WTC11 (cell line): ENCODE data around the gene ZNF202. TPM values are rescaled to one million over a fixed set of nuclear protein-coding genes. Genes with fewer than 3 reads are reported as not detected.

ENCODE experiments used
- ATAC-seq: fragments of 200-7000 bp; cut with Tn5 transposase; 2 replicates; pipeline ENCODE4 v1.10.0; 2021; ENCODE audit warnings: mild to moderate bottlenecking, moderate library complexity
- CTCF ChIA-PET: fragments of 300-600 bp; sonication (Branson Sonifier 250); formaldehyde crosslinking; loops from one replicate; lab custom pipeline; 2021; ENCODE audit warnings: antibody characterized with exemption; lab: Charles Lee
- POLR2A ChIA-PET: fragments of 350-600 bp; sonication (Branson Sonifier 250); formaldehyde crosslinking; loops from one replicate; lab custom pipeline; 2021; ENCODE audit warnings: antibody characterized with exemption; lab: Charles Lee
- DNase-seq: peaks from one replicate; pipeline ENCODE4 v3.0.0; 2021; ENCODE audit warnings: low spot score
- H3K27ac Mint-ChIP-seq: 2 replicates; pipeline ENCODE4 v1.8.0; 2021; ENCODE audit warnings: mixed read lengths
- H3K27me3 Mint-ChIP-seq: 2 replicates; pipeline ENCODE4 v1.8.0; 2021; ENCODE audit warnings: low read depth, mild to moderate bottlenecking, moderate library complexity, mixed read lengths
- H3K36me3 Mint-ChIP-seq: 2 replicates; pipeline ENCODE4 v1.8.0; 2021; ENCODE audit warnings: mixed read lengths
- H3K4me1 Mint-ChIP-seq: 2 replicates; pipeline ENCODE4 v1.8.0; 2022; ENCODE audit warnings: mixed read lengths
- H3K4me3 Mint-ChIP-seq: 2 replicates; pipeline ENCODE4 v1.8.0; 2021; ENCODE audit warnings: mild to moderate bottlenecking, moderate library complexity, mixed read lengths
- H3K9me3 Mint-ChIP-seq: 2 replicates; pipeline ENCODE4 v1.8.0; 2021; ENCODE audit warnings: mixed read lengths
- CBFB ChIP-seq: sonication (generic); formaldehyde crosslinking; IDR thresholded peaks from 2 replicates; pipeline ENCODE4 v1.8.1; 2022; ENCODE audit warnings: mild to moderate bottlenecking, low read depth, missing genetic modification reagents
- CDX4 ChIP-seq: fragments of 250-450 bp; sonication (Bioruptor Pico); IDR thresholded peaks from 2 replicates; pipeline ENCODE4 v1.9.0; 2021; ENCODE audit warnings: moderate library complexity, mild to moderate bottlenecking, inconsistent platforms, borderline replicate concordance
- CTCF ChIP-seq: fragments of 200-600 bp; IDR thresholded peaks from 2 replicates; pipeline ENCODE4 v1.8.0; 2022; ENCODE audit warnings: antibody characterized with exemption
- ESRRA ChIP-seq: sonication (generic); formaldehyde crosslinking; IDR thresholded peaks from 2 replicates; pipeline ENCODE4 v1.8.1; 2022; ENCODE audit warnings: mild to moderate bottlenecking, missing genetic modification reagents, borderline replicate concordance
- GRHL2 ChIP-seq: fragments of 250-450 bp; sonication (Bioruptor Pico); IDR thresholded peaks from 2 replicates; pipeline ENCODE4 v1.8.0; 2022; ENCODE audit warnings: mild to moderate bottlenecking, moderate library complexity; ENCODE audit not compliant: insufficient replicate concordance, severe bottlenecking
- GTF2I ChIP-seq: fragments of 250-450 bp; sonication (Bioruptor Pico); conservative IDR thresholded peaks from 2 replicates; pipeline ENCODE4 v1.4.0; 2021; ENCODE audit warnings: mild to moderate bottlenecking
- IRF2 ChIP-seq: sonication (generic); formaldehyde crosslinking; IDR thresholded peaks from 2 replicates; pipeline ENCODE4 v1.8.0; 2022; ENCODE audit warnings: low read depth, missing genetic modification reagents, borderline replicate concordance
- JAZF1 ChIP-seq: fragments of 250-450 bp; sonication (Bioruptor Pico); IDR thresholded peaks from 2 replicates; pipeline ENCODE4 v1.9.0; 2021; ENCODE audit warnings: moderate library complexity, mild to moderate bottlenecking, inconsistent platforms
- NFE2L1 ChIP-seq: sonication (generic); formaldehyde crosslinking; IDR thresholded peaks from 2 replicates; pipeline ENCODE4 v1.8.1; 2023; ENCODE audit warnings: missing genetic modification reagents
- SP1 ChIP-seq: sonication (generic); formaldehyde crosslinking; conservative IDR thresholded peaks from 2 replicates; pipeline ENCODE4 v1.8.1; 2022; ENCODE audit warnings: missing genetic modification reagents
- TCF7 ChIP-seq: sonication (generic); formaldehyde crosslinking; IDR thresholded peaks from 2 replicates; pipeline ENCODE4 v1.8.0; 2022; ENCODE audit warnings: mild to moderate bottlenecking, low read depth, missing genetic modification reagents, moderate library complexity
- ZNF138 ChIP-seq: sonication (generic); formaldehyde crosslinking; conservative IDR thresholded peaks from 2 replicates; pipeline ENCODE4 v1.8.1; 2022; ENCODE audit warnings: mild to moderate bottlenecking, moderate library complexity, missing genetic modification reagents
- ZNF232 ChIP-seq: sonication (generic); formaldehyde crosslinking; IDR thresholded peaks from 2 replicates; pipeline ENCODE4 v1.8.0; 2022; ENCODE audit warnings: mild to moderate bottlenecking, missing genetic modification reagents
- total RNA-seq: library from RNA; stranded (reverse); gene quantifications from 3 replicates; pipeline ENCODE4 v1.2.3, GENCODE V29; 2021
- TF ChIP-seq, protein P1 (sequence below): sonication (generic); formaldehyde crosslinking; IDR thresholded peaks from 2 replicates; pipeline ENCODE4 v1.8.0; 2022; ENCODE audit warnings: mild to moderate bottlenecking, missing genetic modification reagents
- TF ChIP-seq, protein P2 (sequence below): fragments of 250-450 bp; sonication (Bioruptor Pico); IDR thresholded peaks from 2 replicates; pipeline ENCODE4 v1.9.0; 2021; ENCODE audit warnings: mild to moderate bottlenecking
- TF ChIP-seq, protein P3 (sequence below): fragments of 250-450 bp; sonication (Bioruptor Pico); IDR thresholded peaks from 2 replicates; pipeline ENCODE4 v2.1.2; 2022; ENCODE audit warnings: mild to moderate bottlenecking, moderate library complexity
- TF ChIP-seq, protein P4 (sequence below): sonication (generic); formaldehyde crosslinking; IDR thresholded peaks from 2 replicates; pipeline ENCODE4 v1.8.0; 2022; ENCODE audit warnings: missing genetic modification reagents

The ZNF202 gene
- total RNA-seq, 1 experiment from 2014 or later: 29.9 TPM

DNA sequence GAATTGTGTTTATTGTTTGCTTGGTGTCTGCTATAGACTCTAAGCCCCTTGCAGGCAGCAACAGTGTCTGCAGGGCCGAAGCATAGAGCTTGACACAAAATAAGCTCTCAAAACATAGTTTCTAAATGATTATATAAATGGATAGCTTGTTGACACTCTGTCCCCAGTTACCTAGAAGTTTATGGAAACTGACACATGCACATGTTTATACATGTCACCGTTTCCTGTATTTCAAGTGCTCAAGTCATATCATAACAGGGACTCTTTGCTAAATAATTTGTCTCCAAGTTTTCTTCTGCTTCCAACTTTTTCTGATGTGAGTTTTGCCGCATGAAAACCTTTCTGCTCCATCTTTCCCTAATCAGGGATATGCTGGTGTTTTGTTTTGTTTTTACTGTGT is 16.5 kb upstream of the ZNF202 start:
- Mint-ChIP-seq H3K4me1 (peaks cover 14% of the 10 kb centered on the region), H3K27me3 (no peaks in the 10 kb centered on the region), H3K9me3 (peaks cover 18% of the 10 kb centered on the region), H3K36me3 (peaks cover 27% of the 10 kb centered on the region)
- CTCF ChIA-PET: no interaction called here
- no peak for ATAC-seq
- TF ChIP-seq CBFB (CRISPR knock-in tag) (no peak), JAZF1 (no peak), TCF7 (no peak), ZNF232 (CRISPR knock-in tag) (no peak)
- TF ChIP-seq, protein P1, sequence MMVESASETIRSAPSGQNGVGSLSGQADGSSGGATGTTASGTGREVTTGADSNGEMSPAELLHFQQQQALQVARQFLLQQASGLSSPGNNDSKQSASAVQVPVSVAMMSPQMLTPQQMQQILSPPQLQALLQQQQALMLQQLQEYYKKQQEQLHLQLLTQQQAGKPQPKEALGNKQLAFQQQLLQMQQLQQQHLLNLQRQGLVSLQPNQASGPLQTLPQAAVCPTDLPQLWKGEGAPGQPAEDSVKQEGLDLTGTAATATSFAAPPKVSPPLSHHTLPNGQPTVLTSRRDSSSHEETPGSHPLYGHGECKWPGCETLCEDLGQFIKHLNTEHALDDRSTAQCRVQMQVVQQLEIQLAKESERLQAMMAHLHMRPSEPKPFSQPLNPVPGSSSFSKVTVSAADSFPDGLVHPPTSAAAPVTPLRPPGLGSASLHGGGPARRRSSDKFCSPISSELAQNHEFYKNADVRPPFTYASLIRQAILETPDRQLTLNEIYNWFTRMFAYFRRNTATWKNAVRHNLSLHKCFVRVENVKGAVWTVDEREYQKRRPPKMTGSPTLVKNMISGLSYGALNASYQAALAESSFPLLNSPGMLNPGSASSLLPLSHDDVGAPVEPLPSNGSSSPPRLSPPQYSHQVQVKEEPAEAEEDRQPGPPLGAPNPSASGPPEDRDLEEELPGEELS (CRISPR knock-in tag): no peak
- TF ChIP-seq, all 79 proteins: peak for 0
- no peak for DNase-seq
- Mint-ChIP-seq H3K4me3 (no peak overlapping the region), H3K27ac (no peak overlapping the region)
- POLR2A ChIA-PET: no interaction called here

GRCh38 chr11:123755813-123756212 is 14.4 kb upstream of the ZNF202 start:
- TF ChIP-seq SP1 (CRISPR knock-in tag): no peak
- TF ChIP-seq, protein P2, sequence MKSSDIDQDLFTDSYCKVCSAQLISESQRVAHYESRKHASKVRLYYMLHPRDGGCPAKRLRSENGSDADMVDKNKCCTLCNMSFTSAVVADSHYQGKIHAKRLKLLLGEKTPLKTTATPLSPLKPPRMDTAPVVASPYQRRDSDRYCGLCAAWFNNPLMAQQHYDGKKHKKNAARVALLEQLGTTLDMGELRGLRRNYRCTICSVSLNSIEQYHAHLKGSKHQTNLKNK: no peak
- TF ChIP-seq, protein P1 (CRISPR knock-in tag): no peak
- no peak for TF ChIP-seq CDX4 (CRISPR knock-in tag)
- no peak for TF ChIP-seq ESRRA (CRISPR knock-in tag)
- TF ChIP-seq, all 79 proteins: peak for 0
- Mint-ChIP-seq H3K27ac (no peak overlapping the region), H3K36me3 (peaks cover 14% of the 10 kb centered on the region), H3K9me3 (peaks cover 15% of the 10 kb centered on the region), H3K4me3 (no peak overlapping the region), H3K4me1 (peaks cover 32% of the 10 kb centered on the region), H3K27me3 (no peaks in the 10 kb centered on the region)
- ChIA-PET CTCF (interaction anchor here (2.2 kb wide), 1 partner anchor 48 kb away, joined by 7 read pairs; no protein-coding TSS in a partner anchor), POLR2A (no interaction called here)
- DNase-seq (no peak), ATAC-seq (no peak)

DNA sequence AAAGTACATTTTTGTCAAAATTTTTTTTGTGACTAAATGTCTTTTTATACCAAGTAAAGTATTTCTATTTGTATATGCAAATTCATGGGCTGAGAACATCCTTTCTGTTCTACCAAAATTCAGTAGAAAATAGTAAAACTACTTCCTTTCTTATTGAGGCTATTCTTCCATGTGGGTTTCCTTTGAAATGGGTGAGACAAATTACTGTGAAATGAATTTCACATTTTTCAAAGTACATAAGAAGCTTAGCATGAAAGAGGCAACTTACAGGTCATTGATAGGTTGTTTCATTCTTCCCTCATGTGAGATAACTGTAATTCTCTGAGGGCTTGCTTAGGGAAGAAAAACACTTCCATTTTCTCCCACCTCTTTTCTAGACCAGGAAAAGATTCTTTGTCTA is 13.9 kb upstream of the ZNF202 start:
- Mint-ChIP-seq H3K36me3 (peaks cover 12% of the 10 kb centered on the region), H3K4me1 (peaks cover 33% of the 10 kb centered on the region), H3K4me3 (no peak overlapping the region), H3K9me3 (peaks cover 15% of the 10 kb centered on the region), H3K27me3 (no peaks in the 10 kb centered on the region), H3K27ac (no peak overlapping the region)
- no peak for DNase-seq
- ChIA-PET POLR2A (no interaction called here), CTCF (interaction anchor here (2.2 kb wide), 1 partner anchor 48 kb away, joined by 7 read pairs; no protein-coding TSS in a partner anchor)
- ATAC-seq: no peak
- no peak for TF ChIP-seq GTF2I (CRISPR knock-in tag)
- TF ChIP-seq GRHL2 (CRISPR knock-in tag): no peak
- TF ChIP-seq, protein P3, sequence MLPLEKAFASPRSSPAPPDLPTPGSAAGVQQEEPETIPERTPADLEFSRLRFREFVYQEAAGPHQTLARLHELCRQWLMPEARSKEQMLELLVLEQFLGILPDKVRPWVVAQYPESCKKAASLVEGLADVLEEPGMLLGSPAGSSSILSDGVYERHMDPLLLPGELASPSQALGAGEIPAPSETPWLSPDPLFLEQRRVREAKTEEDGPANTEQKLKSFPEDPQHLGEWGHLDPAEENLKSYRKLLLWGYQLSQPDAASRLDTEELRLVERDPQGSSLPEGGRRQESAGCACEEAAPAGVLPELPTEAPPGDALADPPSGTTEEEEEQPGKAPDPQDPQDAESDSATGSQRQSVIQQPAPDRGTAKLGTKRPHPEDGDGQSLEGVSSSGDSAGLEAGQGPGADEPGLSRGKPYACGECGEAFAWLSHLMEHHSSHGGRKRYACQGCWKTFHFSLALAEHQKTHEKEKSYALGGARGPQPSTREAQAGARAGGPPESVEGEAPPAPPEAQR (CRISPR knock-in tag): no peak
- TF ChIP-seq, protein P4, sequence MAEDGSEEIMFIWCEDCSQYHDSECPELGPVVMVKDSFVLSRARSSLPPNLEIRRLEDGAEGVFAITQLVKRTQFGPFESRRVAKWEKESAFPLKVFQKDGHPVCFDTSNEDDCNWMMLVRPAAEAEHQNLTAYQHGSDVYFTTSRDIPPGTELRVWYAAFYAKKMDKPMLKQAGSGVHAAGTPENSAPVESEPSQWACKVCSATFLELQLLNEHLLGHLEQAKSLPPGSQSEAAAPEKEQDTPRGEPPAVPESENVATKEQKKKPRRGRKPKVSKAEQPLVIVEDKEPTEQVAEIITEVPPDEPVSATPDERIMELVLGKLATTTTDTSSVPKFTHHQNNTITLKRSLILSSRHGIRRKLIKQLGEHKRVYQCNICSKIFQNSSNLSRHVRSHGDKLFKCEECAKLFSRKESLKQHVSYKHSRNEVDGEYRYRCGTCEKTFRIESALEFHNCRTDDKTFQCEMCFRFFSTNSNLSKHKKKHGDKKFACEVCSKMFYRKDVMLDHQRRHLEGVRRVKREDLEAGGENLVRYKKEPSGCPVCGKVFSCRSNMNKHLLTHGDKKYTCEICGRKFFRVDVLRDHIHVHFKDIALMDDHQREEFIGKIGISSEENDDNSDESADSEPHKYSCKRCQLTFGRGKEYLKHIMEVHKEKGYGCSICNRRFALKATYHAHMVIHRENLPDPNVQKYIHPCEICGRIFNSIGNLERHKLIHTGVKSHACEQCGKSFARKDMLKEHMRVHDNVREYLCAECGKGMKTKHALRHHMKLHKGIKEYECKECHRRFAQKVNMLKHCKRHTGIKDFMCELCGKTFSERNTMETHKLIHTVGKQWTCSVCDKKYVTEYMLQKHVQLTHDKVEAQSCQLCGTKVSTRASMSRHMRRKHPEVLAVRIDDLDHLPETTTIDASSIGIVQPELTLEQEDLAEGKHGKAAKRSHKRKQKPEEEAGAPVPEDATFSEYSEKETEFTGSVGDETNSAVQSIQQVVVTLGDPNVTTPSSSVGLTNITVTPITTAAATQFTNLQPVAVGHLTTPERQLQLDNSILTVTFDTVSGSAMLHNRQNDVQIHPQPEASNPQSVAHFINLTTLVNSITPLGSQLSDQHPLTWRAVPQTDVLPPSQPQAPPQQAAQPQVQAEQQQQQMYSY (CRISPR knock-in tag): no peak
- TF ChIP-seq, protein P2: no peak
- TF ChIP-seq NFE2L1 (CRISPR knock-in tag): no peak
- TF ChIP-seq ZNF138: no peak
- no peak for TF ChIP-seq CTCF
- TF ChIP-seq IRF2 (CRISPR knock-in tag): no peak
